Daoy (cell line): ENCODE measurements around the gene FBXW7. TPM values are rescaled to one million over a fixed set of nuclear protein-coding genes. Genes with fewer than 3 reads are reported as not detected.

Experiments
- DNase-seq: peaks from one replicate; pipeline ENCODE4 v3.0.0-alpha.2; 2015; ENCODE audit warnings: low read depth
- total RNA-seq: library from RNA; depleted of rRNA; stranded (reverse); fragments of >200 nt; shearing (Covaris generic); gene quantifications from 2 replicates; pipeline ENCODE4 v1.2.3, GENCODE V29; 2014

Gene FBXW7
- total RNA-seq, 1 experiment from 2014 or later, result 21.6 TPM

GRCh38 chr4:152510349-152511147, 25.3 kb downstream of the FBXW7 start:
- DNase-seq, result no peak

- DNase-seq, result no peak
Observed at GRCh38 chr4:152509595-152510225, 26.2 kb downstream of the FBXW7 start.

GRCh38 chr4:152508818-152509217, 27.1 kb downstream of the FBXW7 start:
- DNase-seq, result no peak

GRCh38 chr4:152508386-152508785, 27.5 kb downstream of the FBXW7 start:
- DNase-seq, result no peak

- no peak for DNase-seq
Observed at GRCh38 chr4:152503653-152504290, 32.1 kb downstream of the FBXW7 start.

- DNase-seq, result no peak
Observed at GRCh38 chr4:152501846-152502536, 33.9 kb downstream of the FBXW7 start.

- peak; percentile 48 for DNase-seq
Observed at GRCh38 chr4:152500800-152501434, 35.0 kb downstream of the FBXW7 start.

- no peak for DNase-seq
Observed at GRCh38 chr4:152500275-152500674, 35.6 kb downstream of the FBXW7 start.

GRCh38 chr4:152499344-152499743, 36.5 kb downstream of the FBXW7 start:
- DNase-seq, result no peak

- no peak for DNase-seq
Observed at GRCh38 chr4:152494020-152494419, 41.9 kb downstream of the FBXW7 start.

- no peak for DNase-seq
Observed at GRCh38 chr4:152488246-152488645, 47.6 kb downstream of the FBXW7 start.

GRCh38 chr4:152486429-152487389, 49.2 kb downstream of the FBXW7 start:
- DNase-seq, result no peak

GRCh38 chr4:152485726-152486276, 50.1 kb downstream of the FBXW7 start:
- DNase-seq, result peak; percentile 58

GRCh38 chr4:152482211-152482610, 53.7 kb downstream of the FBXW7 start:
- no peak for DNase-seq

- no peak for DNase-seq
Observed at GRCh38 chr4:152480901-152481300, 55.0 kb downstream of the FBXW7 start.

GRCh38 chr4:152480326-152480725, 55.6 kb downstream of the FBXW7 start:
- DNase-seq, result no peak

GRCh38 chr4:152479428-152480026, 56.4 kb downstream of the FBXW7 start:
- DNase-seq, result no peak

GRCh38 chr4:152478461-152479237, 57.2 kb downstream of the FBXW7 start:
- DNase-seq, result no peak

- DNase-seq, result no peak
Observed at GRCh38 chr4:152476796-152477195, 59.1 kb downstream of the FBXW7 start.
